Liver (tissue), 3 donors: ENCODE measurements around the gene MC4R.

Source experiments
- ATF3 ChIP-seq: IDR thresholded peaks from 2 replicates; pipeline ENCODE4 v1.6.1; 2016; ENCODE audit warnings: antibody characterized with exemption
- CTCF ChIP-seq: fragments of 150-350 bp; IDR thresholded peaks from 2 replicates; pipeline ENCODE4 v1.5.1; 2017; ENCODE audit warnings: improper control_type of control experiment, low read depth, low read length; ENCODE audit not compliant: missing input control
- EGR1 ChIP-seq, 2 donors: IDR thresholded peaks; 2 replicates each; pipeline ENCODE4 v1.6.1; 2016 to 2018; ENCODE audit warnings: antibody characterized with exemption in 2 of 2, low read depth in 2 of 2
- GABPA ChIP-seq, 2 donors: IDR thresholded peaks in 1 of 2; conservative IDR thresholded peaks in 1 of 2; 2 replicates each; pipeline ENCODE4 v1.6.1; 2016; ENCODE audit warnings: antibody characterized with exemption in 2 of 2, mild to moderate bottlenecking in 1 of 2, moderate library complexity in 1 of 2
- JUND ChIP-seq, 2 donors: IDR thresholded peaks; 2 replicates each; pipeline ENCODE4 v1.6.1; 2016; ENCODE audit warnings: antibody characterized with exemption in 2 of 2
- MAX ChIP-seq: IDR thresholded peaks from 2 replicates; pipeline ENCODE4 v1.6.1; 2016; ENCODE audit warnings: antibody characterized with exemption
- RXRA ChIP-seq, 2 donors: IDR thresholded peaks; 2 replicates each; pipeline ENCODE4 v1.6.1; 2017 to 2018; ENCODE audit warnings: antibody characterized with exemption in 2 of 2, mild to moderate bottlenecking in 1 of 2
- ZBTB33 ChIP-seq: IDR thresholded peaks from 2 replicates; pipeline ENCODE4 v1.6.1; 2016; ENCODE audit warnings: antibody characterized with exemption
- donor health status: healthy.
- donor health status: healthy.

GRCh38 chr18:60406721-60407120 lies 34.1 kb upstream of the MC4R start:
- no peak for TF ChIP-seq ZBTB33
- TF ChIP-seq CTCF = no peak
- TF ChIP-seq ATF3 = no peak
- TF ChIP-seq RXRA (IDR thresholded peaks at IDR 0.05) = no peak
- TF ChIP-seq JUND (IDR thresholded peaks at IDR 0.05) = no peak
- TF ChIP-seq GABPA (IDR thresholded peaks at IDR 0.05 in 1 of 2, conservative IDR thresholded peaks at IDR 0.05 in 1 of 2) = no peak
- no peak for TF ChIP-seq EGR1 (IDR thresholded peaks at IDR 0.05; ENCODE audit: low read depth in 2 of 2)
- TF ChIP-seq MAX = no peak
